CD4-positive, alpha-beta memory T cell (primary cell): ENCODE results near the gene PRRT3. TPM values are rescaled to one million over a fixed set of nuclear protein-coding genes. Genes with fewer than 3 reads are reported as not detected.

Experiments
- CTCF ChIA-PET: fragments of 350-600 bp; sonication (Branson Sonifier 250); formaldehyde crosslinking; loops from one replicate; lab custom pipeline; 2021; ENCODE audit warnings: inconsistent platforms; ENCODE audit not compliant: partially characterized antibody; lab: Charles Lee
- POLR2A ChIA-PET: fragments of 350-600 bp; sonication (Branson Sonifier 250); formaldehyde crosslinking; loops from one replicate; lab custom pipeline; 2021; ENCODE audit not compliant: partially characterized antibody; lab: Charles Lee
- DNase-seq, 5 donors: peaks; one replicate each; pipeline versions ENCODE4 v3.0.0 to v3.0.0-alpha.2; 2020 to 2022; ENCODE audit warnings: mixed read lengths in 1 of 5
- H3K27ac ChIP-seq: one replicate; pipeline ENCODE4 v1.7.0; 2013; ENCODE audit warnings: low read depth, low read length
- H3K27me3 ChIP-seq: 2 replicates; pipeline ENCODE4 v1.7.0; 2013; ENCODE audit warnings: mild to moderate bottlenecking, low read length, moderate library complexity; ENCODE audit not compliant: insufficient read depth
- H3K36me3 ChIP-seq: 2 replicates; pipeline ENCODE4 v1.7.0; 2013; ENCODE audit warnings: mild to moderate bottlenecking, low read length, moderate library complexity; ENCODE audit not compliant: insufficient read depth
- H3K4me1 ChIP-seq: 2 replicates; pipeline ENCODE4 v1.7.0; 2013; ENCODE audit warnings: mild to moderate bottlenecking, low read length, moderate library complexity; ENCODE audit not compliant: insufficient read depth
- H3K4me3 ChIP-seq, 2 donors: one replicate each; pipeline ENCODE4 v1.7.0; 2013; ENCODE audit warnings: low read length in 2 of 2, mild to moderate bottlenecking in 1 of 2
- H3K9me3 ChIP-seq, 2 donors: one replicate each; pipeline ENCODE4 v1.7.0; 2013; ENCODE audit warnings: low read length in 2 of 2, control low read depth in 1 of 2; ENCODE audit not compliant: control insufficient read depth in 1 of 2
- H3K27ac Mint-ChIP-seq, 7 donors: one replicate each; pipeline ENCODE4 v1.8.0; 2020 to 2021; ENCODE audit warnings: mixed read lengths in 7 of 7, mild to moderate bottlenecking in 6 of 7, inconsistent platforms in 3 of 7, moderate library complexity in 3 of 7
- H3K27me3 Mint-ChIP-seq, 2 donors: one replicate each; pipeline ENCODE4 v1.8.0; 2020 to 2021; ENCODE audit warnings: mixed read lengths in 2 of 2
- H3K36me3 Mint-ChIP-seq, 2 donors: one replicate each; pipeline ENCODE4 v1.8.0; 2020 to 2021; ENCODE audit warnings: mixed read lengths in 2 of 2, inconsistent platforms in 1 of 2, mild to moderate bottlenecking in 1 of 2
- H3K4me1 Mint-ChIP-seq, 4 donors: one replicate each; pipeline ENCODE4 v1.8.0; 2020 to 2021; ENCODE audit warnings: mixed read lengths in 4 of 4, mild to moderate bottlenecking in 1 of 4
- H3K4me3 Mint-ChIP-seq, 8 donors: one replicate each; pipeline ENCODE4 v1.8.0; 2020 to 2021; ENCODE audit warnings: mixed read lengths in 8 of 8, mild to moderate bottlenecking in 7 of 8, moderate library complexity in 6 of 8, inconsistent platforms in 3 of 8
- H3K9me3 Mint-ChIP-seq, 8 donors: one replicate each; pipeline ENCODE4 v1.8.0; 2020 to 2021; ENCODE audit warnings: mixed read lengths in 8 of 8, mild to moderate bottlenecking in 5 of 8, inconsistent platforms in 3 of 8, moderate library complexity in 1 of 8
- intact Hi-C: fragments of 100-400 bp; cut with micrococcal nuclease; formaldehyde crosslinking; loops from one replicate; pipeline ENCODE4 v1.15.1; 2023
- polyA plus RNA-seq, 2 donors: library from polyadenylated mRNA; unstranded; fragments of 300-500 nt; fragmentation: Illumina TruSeq; gene quantifications; one replicate each; pipeline ENCODE4 v1.2.3, GENCODE V29; 2021
- total RNA-seq, 2 experiments: library from RNA; stranded (reverse); gene quantifications; one replicate each; pipeline ENCODE4 v1.2.3, GENCODE V29; 2021

The PRRT3 gene
- total and polyA plus RNA-seq, 4 experiments from 2014 or later, result 2.9 to 9.8 (median 6.4) TPM

GRCh38 chr3:9935966-9936510 lies 16.2 kb downstream of the PRRT3 start:
- ChIA-PET CTCF (interaction anchor here (1.5 to 4.0 kb wide), 3 partner anchors 10 to 87 kb away, joined by 3 to 29 read pairs (median 12); partner anchors contain the start of gene PRRT3), POLR2A (interaction anchor here (0.7 to 7.5 kb wide), 3 partner anchors 7 to 109 kb away, joined by 4 to 225 read pairs (median 44); partner anchors contain the start of gene PRRT3)
- peaks cover 3 to 30% of the 10 kb centered on the region in 2 donors for H3K36me3 Mint-ChIP-seq
- H3K27me3 Mint-ChIP-seq, result no peaks in the 10 kb centered on the region
- Histone ChIP-seq H3K27me3 (no peaks in the 10 kb centered on the region), H3K4me1 (peaks cover 34% of the 10 kb centered on the region), H3K4me3 (no peak overlapping the region), H3K9me3 (no peaks in the 10 kb centered on the region), H3K36me3 (peaks cover 3% of the 10 kb centered on the region), H3K27ac (no peak overlapping the region)
- intact Hi-C loops, result no loop called here
- no peaks in the 10 kb centered on the region for H3K9me3 Mint-ChIP-seq
- H3K27ac Mint-ChIP-seq, result peak overlapping the region in 4 of 7 donors; percentile 94 to 100 (median 100)
- peaks cover 18 to 51% (median 36%) of the 10 kb centered on the region in 4 donors for H3K4me1 Mint-ChIP-seq
- H3K4me3 Mint-ChIP-seq, result peak overlapping the region in 4 of 8 donors; percentile 28 to 97 (median 80)
- no peak for DNase-seq

GRCh38 chr3:9934993-9935392 lies 17.2 kb downstream of the PRRT3 start:
- Histone ChIP-seq H3K36me3 (no peaks in the 10 kb centered on the region), H3K27me3 (no peaks in the 10 kb centered on the region), H3K4me1 (peaks cover 34% of the 10 kb centered on the region), H3K9me3 (no peaks in the 10 kb centered on the region), H3K27ac (peak overlapping the region; percentile 89), H3K4me3 (peak overlapping the region; percentile 87 to 90)
- no peak for DNase-seq
- Mint-ChIP-seq H3K4me1 (peaks cover 18 to 55% (median 39%) of the 10 kb centered on the region in 4 donors), H3K27ac (peak overlapping the region; percentile 42 to 100 (median 99)), H3K9me3 (no peaks in the 10 kb centered on the region), H3K27me3 (no peaks in the 10 kb centered on the region), H3K36me3 (peaks cover 3 to 28% of the 10 kb centered on the region in 2 donors), H3K4me3 (peak overlapping the region; percentile 95 to 98 (median 97))
- CTCF ChIA-PET, result interaction anchor here (0.5 to 4.0 kb wide), 5 partner anchors 11 to 295 kb away, joined by 3 to 29 read pairs (median 4); partner anchors contain the start of gene PRRT3
- intact Hi-C loops, result loop anchor here (1.0 to 5.0 kb wide), 2 partner anchors 93 to 290 kb away; partner anchors contain the start of gene RPUSD3
- POLR2A ChIA-PET, result interaction anchor here (0.8 to 7.5 kb wide), 10 partner anchors 8 to 539 kb away, joined by 3 to 225 read pairs (median 4); partner anchors contain the start of genes FANCD2, JAGN1, PRRT3 and SEC13

- H3K9me3 Mint-ChIP-seq, result no peaks in the 10 kb centered on the region
- ChIA-PET CTCF (interaction anchor here (0.8 to 4.0 kb wide), 12 partner anchors 10 to 289 kb away, joined by 3 to 48 read pairs (median 12); partner anchors contain the start of genes ARPC4, EMC3, JAGN1 and PRRT3), POLR2A (interaction anchor here (0.7 to 7.5 kb wide), 22 partner anchors 9 to 538 kb away, joined by 3 to 225 read pairs (median 8); partner anchors contain the start of genes ARPC4, BRPF1, EMC3 and FANCD2)
- intact Hi-C loops, result loop anchor here (1.0 to 5.0 kb wide), 2 partner anchors 92 to 291 kb away; partner anchors contain the start of gene RPUSD3
- peaks cover 3 to 28% of the 10 kb centered on the region in 2 donors for H3K36me3 Mint-ChIP-seq
- peak overlapping the region; percentile 87 to 90 for H3K4me3 ChIP-seq
- H3K4me1 Mint-ChIP-seq, result peaks cover 18 to 55% (median 39%) of the 10 kb centered on the region in 4 donors
- H3K4me1 ChIP-seq, result peaks cover 34% of the 10 kb centered on the region
- peak overlapping the region; percentile 95 to 98 (median 97) for H3K4me3 Mint-ChIP-seq
- peak in 1 of 5 donors; percentile 76 for DNase-seq
- peak overlapping the region; percentile 89 for H3K27ac ChIP-seq
- no peaks in the 10 kb centered on the region for H3K9me3 ChIP-seq
- no peaks in the 10 kb centered on the region for H3K36me3 ChIP-seq
- peak overlapping the region; percentile 94 to 100 (median 99) for H3K27ac Mint-ChIP-seq
- no peaks in the 10 kb centered on the region for H3K27me3 Mint-ChIP-seq
- H3K27me3 ChIP-seq, result no peaks in the 10 kb centered on the region
Measured at GRCh38 chr3:9934235-9934621, 18.0 kb downstream of the PRRT3 start.

- peak; percentile 97 to 99 (median 97) for DNase-seq
- H3K9me3 Mint-ChIP-seq, result no peaks in the 10 kb centered on the region
- ChIA-PET CTCF (interaction anchor here (0.6 to 4.0 kb wide), 27 partner anchors 8 to 807 kb away, joined by 3 to 48 read pairs (median 6); partner anchors contain the start of genes ARPC4, EMC3, JAGN1 and PRRT3), POLR2A (interaction anchor here (0.7 to 7.5 kb wide), 44 partner anchors 8 to 1339 kb away, joined by 3 to 225 read pairs (median 6); partner anchors contain the start of genes ARPC4, ATG7, BRPF1 and EMC3)
- Histone ChIP-seq H3K9me3 (no peaks in the 10 kb centered on the region), H3K36me3 (no peaks in the 10 kb centered on the region), H3K4me3 (peak within 1 kb of the TSS; percentile 87 to 90), H3K27ac (peak within 1 kb of the TSS; percentile 89), H3K27me3 (no peaks in the 10 kb centered on the region), H3K4me1 (peaks cover 34% of the 10 kb centered on the region)
- H3K4me3 Mint-ChIP-seq, result peak within 1 kb of the TSS; percentile 95 to 98 (median 97)
- H3K27me3 Mint-ChIP-seq, result no peaks in the 10 kb centered on the region
- peak within 1 kb of the TSS; percentile 94 to 100 (median 99) for H3K27ac Mint-ChIP-seq
- intact Hi-C loops, result loop anchor here (1.0 to 5.0 kb wide), 15 partner anchors 13 to 805 kb away; partner anchors contain the start of genes BRK1, BRPF1, EMC3 and FANCD2
- peaks cover 18 to 55% (median 39%) of the 10 kb centered on the region in 4 donors for H3K4me1 Mint-ChIP-seq
- H3K36me3 Mint-ChIP-seq, result peaks cover 3 to 28% of the 10 kb centered on the region in 2 donors
Measured at GRCh38 chr3:9933561-9934234, 18.5 kb downstream of the PRRT3 start, which contains the start of gene CRELD1. Gene CRELD1, plus strand, starts transcription at chr3:9933834. Its CDS starts 605 bp downstream, at chr3:9934439.

- CTCF ChIA-PET, result interaction anchor here (0.6 to 4.0 kb wide), 45 partner anchors 9 to 807 kb away, joined by 3 to 48 read pairs (median 4); partner anchors contain the start of genes ARPC4, EMC3, JAGN1 and PRRT3
Measured at GRCh38 chr3:9932843-9933560, 19.2 kb downstream of the PRRT3 start.

GRCh38 chr3:9932535-9932842 lies 19.7 kb downstream of the PRRT3 start:
- peaks cover 18 to 55% (median 39%) of the 10 kb centered on the region in 4 donors for H3K4me1 Mint-ChIP-seq
- peak overlapping the region in 1 of 2 donors; percentile 87 for H3K4me3 ChIP-seq
- H3K4me1 ChIP-seq, result peaks cover 34% of the 10 kb centered on the region
- no peaks in the 10 kb centered on the region for H3K27me3 ChIP-seq
- no peaks in the 10 kb centered on the region for H3K9me3 ChIP-seq
- H3K36me3 Mint-ChIP-seq, result peaks cover 3 to 22% of the 10 kb centered on the region in 2 donors
- peak overlapping the region; percentile 89 for H3K27ac ChIP-seq
- peak overlapping the region; percentile 95 to 98 (median 97) for H3K4me3 Mint-ChIP-seq
- ChIA-PET CTCF (interaction anchor here (0.5 to 4.0 kb wide), 43 partner anchors 9 to 808 kb away, joined by 3 to 48 read pairs (median 4); partner anchors contain the start of genes EMC3, JAGN1, PRRT3 and SEC13), POLR2A (interaction anchor here (0.6 to 7.5 kb wide), 45 partner anchors 10 to 536 kb away, joined by 3 to 225 read pairs (median 6); partner anchors contain the start of genes ARPC4, BRPF1, CAMK1 and EMC3)
- DNase-seq, result no peak
- H3K36me3 ChIP-seq, result no peaks in the 10 kb centered on the region
- intact Hi-C loops, result loop anchor here (1.0 to 5.0 kb wide), 6 partner anchors 18 to 806 kb away; partner anchors contain the start of genes BRK1, BRPF1 and RPUSD3
- H3K27me3 Mint-ChIP-seq, result no peaks in the 10 kb centered on the region
- peak overlapping the region; percentile 94 to 100 (median 99) for H3K27ac Mint-ChIP-seq
- no peaks in the 10 kb centered on the region for H3K9me3 Mint-ChIP-seq

More at GRCh38 chr3:9932843-9933560, 19.2 kb downstream of the PRRT3 start:
- POLR2A ChIA-PET, result interaction anchor here (0.6 to 7.5 kb wide), 49 partner anchors 10 to 1339 kb away, joined by 3 to 225 read pairs (median 6); partner anchors contain the start of genes ARPC4, ATG7, BRPF1 and CAMK1
- Mint-ChIP-seq H3K4me1 (peaks cover 18 to 55% (median 39%) of the 10 kb centered on the region in 4 donors), H3K27me3 (no peaks in the 10 kb centered on the region), H3K4me3 (peak overlapping the region; percentile 95 to 98 (median 97)), H3K36me3 (peaks cover 3 to 24% of the 10 kb centered on the region in 2 donors), H3K27ac (peak overlapping the region; percentile 94 to 100 (median 99)), H3K9me3 (no peaks in the 10 kb centered on the region)
- Histone ChIP-seq H3K36me3 (no peaks in the 10 kb centered on the region), H3K4me3 (peak overlapping the region; percentile 13 to 87), H3K4me1 (peaks cover 34% of the 10 kb centered on the region), H3K27ac (peak overlapping the region; percentile 89), H3K27me3 (no peaks in the 10 kb centered on the region), H3K9me3 (no peaks in the 10 kb centered on the region)
- DNase-seq, result peak; percentile 83 to 90 (median 85)
- intact Hi-C loops, result loop anchor here (1.0 to 5.0 kb wide), 15 partner anchors 13 to 806 kb away; partner anchors contain the start of genes BRK1, BRPF1, EMC3 and FANCD2
